ENCODE results near the gene ZNF630.

- no peak for TF ChIP-seq CTCF (IDR thresholded peaks at IDR 0.05)
- TF ChIP-seq POLR2A (IDR thresholded peaks at IDR 0.05), result no peak
These were observed 30.0 kb upstream of the ZNF630 start for GRCh38 chrX:48101443-48101842.

Measured in testis (tissue), 2 donors.